Type B pancreatic cell (in vitro differentiated cells): ENCODE data around the gene ANKRD6. TPM values are rescaled to one million over a fixed set of nuclear protein-coding genes. Genes with fewer than 3 reads are reported as not detected.

ENCODE experiments used
- DNase-seq: peaks from one replicate; pipeline ENCODE4 v3.0.0; 2021; ENCODE audit warnings: mixed read lengths; ENCODE audit not compliant: unreplicated experiment; ENCODE audit errors: extremely low spot score
- H3K27ac Mint-ChIP-seq: 2 replicates; pipeline ENCODE4 v1.8.0; 2021; ENCODE audit warnings: mild to moderate bottlenecking, mixed read lengths
- H3K27me3 Mint-ChIP-seq: 2 replicates; pipeline ENCODE4 v1.8.0; 2021; ENCODE audit warnings: mixed read lengths
- H3K36me3 Mint-ChIP-seq: 2 replicates; pipeline ENCODE4 v1.8.0; 2021; ENCODE audit warnings: mixed read lengths
- H3K4me1 Mint-ChIP-seq: one replicate; pipeline ENCODE4 v1.8.0; 2021; ENCODE audit warnings: mixed read lengths; ENCODE audit not compliant: unreplicated experiment
- H3K4me3 Mint-ChIP-seq: 2 replicates; pipeline ENCODE4 v1.8.0; 2021; ENCODE audit warnings: mild to moderate bottlenecking, mixed read lengths
- H3K9me3 Mint-ChIP-seq: 2 replicates; pipeline ENCODE4 v1.8.0; 2021; ENCODE audit warnings: mixed read lengths
- CTCF ChIP-seq: fragments of 200-600 bp; sonication (generic); conservative IDR thresholded peaks from 2 replicates; pipeline ENCODE4 v1.5.0; 2021; ENCODE audit warnings: antibody characterized with exemption, mild to moderate bottlenecking
- total RNA-seq: library from RNA; stranded (reverse); gene quantifications from 2 replicates; pipeline ENCODE4 v1.2.1, GENCODE V29; 2021; ENCODE audit warnings: low replicate concordance

The ANKRD6 gene
- total RNA-seq, 1 donor from 2014 or later: 34.0 TPM

- H3K9me3 Mint-ChIP-seq: no peaks in the 10 kb centered on the region
- peak overlapping the region; percentile 32 for H3K27ac Mint-ChIP-seq
- no peak for TF ChIP-seq CTCF
- no peak overlapping the region for H3K4me3 Mint-ChIP-seq
- no peak for DNase-seq
- no peaks in the 10 kb centered on the region for H3K36me3 Mint-ChIP-seq
- peaks cover 25% of the 10 kb centered on the region for H3K4me1 Mint-ChIP-seq
- H3K27me3 Mint-ChIP-seq: no peaks in the 10 kb centered on the region
Measured at GRCh38 chr6:89501753-89502152, 68.8 kb downstream of the ANKRD6 start.

GRCh38 chr6:89503641-89504040 is 70.7 kb downstream of the ANKRD6 start:
- TF ChIP-seq CTCF: no peak
- Mint-ChIP-seq H3K36me3 (no peaks in the 10 kb centered on the region), H3K4me3 (no peak overlapping the region), H3K9me3 (no peaks in the 10 kb centered on the region), H3K4me1 (peaks cover 26% of the 10 kb centered on the region), H3K27ac (no peak overlapping the region), H3K27me3 (no peaks in the 10 kb centered on the region)
- DNase-seq: no peak

GRCh38 chr6:89505847-89506246 is 72.9 kb downstream of the ANKRD6 start:
- H3K4me1 Mint-ChIP-seq: peaks cover 18% of the 10 kb centered on the region
- TF ChIP-seq CTCF: no peak
- H3K36me3 Mint-ChIP-seq: no peaks in the 10 kb centered on the region
- H3K27ac Mint-ChIP-seq: no peak overlapping the region
- no peak overlapping the region for H3K4me3 Mint-ChIP-seq
- no peaks in the 10 kb centered on the region for H3K9me3 Mint-ChIP-seq
- H3K27me3 Mint-ChIP-seq: no peaks in the 10 kb centered on the region
- DNase-seq: no peak

GRCh38 chr6:89506716-89507617 is 74.0 kb downstream of the ANKRD6 start:
- H3K36me3 Mint-ChIP-seq: no peaks in the 10 kb centered on the region
- no peaks in the 10 kb centered on the region for H3K9me3 Mint-ChIP-seq
- DNase-seq: no peak
- peak overlapping the region; percentile 55 for H3K27ac Mint-ChIP-seq
- peaks cover 9% of the 10 kb centered on the region for H3K4me1 Mint-ChIP-seq
- no peak overlapping the region for H3K4me3 Mint-ChIP-seq
- no peaks in the 10 kb centered on the region for H3K27me3 Mint-ChIP-seq
- TF ChIP-seq CTCF: no peak

- DNase-seq: no peak
- no peaks in the 10 kb centered on the region for H3K27me3 Mint-ChIP-seq
Measured at GRCh38 chr6:89508755-89509563, 76.0 kb downstream of the ANKRD6 start.

More at GRCh38 chr6:89508755-89509563, 76.0 kb downstream of the ANKRD6 start:
- Mint-ChIP-seq H3K4me3 (no peak overlapping the region), H3K36me3 (no peaks in the 10 kb centered on the region), H3K4me1 (peaks cover 8% of the 10 kb centered on the region), H3K9me3 (no peaks in the 10 kb centered on the region), H3K27ac (no peak overlapping the region)
- no peak for TF ChIP-seq CTCF
